ENCODE results near the gene LAMB1.

LAMB1 gene

GRCh38 chr7:107937531-107937930 is 65.4 kb downstream of the LAMB1 start:
- no peak for TF ChIP-seq CTCF (IDR thresholded peaks at IDR 0.05; ENCODE audit: control insufficient read depth, extremely low read depth, insufficient read depth)
- no peak overlapping the region for H3K4me3 ChIP-seq (ENCODE audit: low read depth, low read length)
- no peak for DNase-seq (ENCODE audit: low read depth)

- no peak overlapping the region for H3K4me3 ChIP-seq (ENCODE audit: low read depth, low read length)
- no peak for DNase-seq (ENCODE audit: low read depth)
- TF ChIP-seq CTCF (IDR thresholded peaks at IDR 0.05; ENCODE audit: control insufficient read depth, extremely low read depth, insufficient read depth): no peak
Observed at GRCh38 chr7:107936312-107936711, 66.6 kb downstream of the LAMB1 start.

- DNase-seq (ENCODE audit: low read depth): no peak
- no peak overlapping the region for H3K4me3 ChIP-seq (ENCODE audit: low read depth, low read length)
- TF ChIP-seq CTCF (IDR thresholded peaks at IDR 0.05; ENCODE audit: control insufficient read depth, extremely low read depth, insufficient read depth): no peak
Observed at GRCh38 chr7:107934991-107935770, 67.8 kb downstream of the LAMB1 start.

- H3K4me3 ChIP-seq (ENCODE audit: low read depth, low read length): no peak overlapping the region
- TF ChIP-seq CTCF (IDR thresholded peaks at IDR 0.05; ENCODE audit: control insufficient read depth, extremely low read depth, insufficient read depth): no peak
- no peak for DNase-seq (ENCODE audit: low read depth)
Observed at GRCh38 chr7:107933386-107934013, 69.5 kb downstream of the LAMB1 start.

- TF ChIP-seq CTCF (IDR thresholded peaks at IDR 0.05; ENCODE audit: control insufficient read depth, extremely low read depth, insufficient read depth): no peak
- no peak for DNase-seq (ENCODE audit: low read depth)
- no peak overlapping the region for H3K4me3 ChIP-seq (ENCODE audit: low read depth, low read length)
Observed at GRCh38 chr7:107932805-107933204, 70.2 kb downstream of the LAMB1 start.

GRCh38 chr7:107931740-107932515 is 71.0 kb downstream of the LAMB1 start:
- no peak for TF ChIP-seq CTCF (IDR thresholded peaks at IDR 0.05; ENCODE audit: control insufficient read depth, extremely low read depth, insufficient read depth)

More at GRCh38 chr7:107931740-107932515, 71.0 kb downstream of the LAMB1 start:
- DNase-seq (ENCODE audit: low read depth): no peak
- H3K4me3 ChIP-seq (ENCODE audit: low read depth, low read length): no peak overlapping the region
